ENCODE data around the gene SDC3.

DNA sequence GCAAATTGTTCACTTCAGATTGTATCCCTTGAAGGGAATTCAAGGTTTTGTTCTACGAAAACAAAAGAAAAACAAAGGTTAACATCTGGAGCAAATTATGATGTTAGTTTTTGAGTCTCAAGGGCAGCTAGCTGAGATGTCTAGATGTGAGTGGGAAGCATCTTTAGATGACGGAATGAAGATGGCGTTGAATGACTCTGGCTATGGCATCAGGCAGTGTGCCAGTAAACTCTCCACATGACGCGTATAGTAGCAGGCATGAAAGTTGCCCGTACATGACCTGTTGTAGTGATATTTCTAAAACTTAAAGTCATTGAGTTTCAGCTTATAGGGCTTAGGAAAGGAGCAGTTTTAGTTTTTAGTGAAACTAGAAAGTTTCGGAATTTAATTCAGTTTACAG is 12.3 kb upstream of the SDC3 start:
- TF ChIP-seq, protein P1, sequence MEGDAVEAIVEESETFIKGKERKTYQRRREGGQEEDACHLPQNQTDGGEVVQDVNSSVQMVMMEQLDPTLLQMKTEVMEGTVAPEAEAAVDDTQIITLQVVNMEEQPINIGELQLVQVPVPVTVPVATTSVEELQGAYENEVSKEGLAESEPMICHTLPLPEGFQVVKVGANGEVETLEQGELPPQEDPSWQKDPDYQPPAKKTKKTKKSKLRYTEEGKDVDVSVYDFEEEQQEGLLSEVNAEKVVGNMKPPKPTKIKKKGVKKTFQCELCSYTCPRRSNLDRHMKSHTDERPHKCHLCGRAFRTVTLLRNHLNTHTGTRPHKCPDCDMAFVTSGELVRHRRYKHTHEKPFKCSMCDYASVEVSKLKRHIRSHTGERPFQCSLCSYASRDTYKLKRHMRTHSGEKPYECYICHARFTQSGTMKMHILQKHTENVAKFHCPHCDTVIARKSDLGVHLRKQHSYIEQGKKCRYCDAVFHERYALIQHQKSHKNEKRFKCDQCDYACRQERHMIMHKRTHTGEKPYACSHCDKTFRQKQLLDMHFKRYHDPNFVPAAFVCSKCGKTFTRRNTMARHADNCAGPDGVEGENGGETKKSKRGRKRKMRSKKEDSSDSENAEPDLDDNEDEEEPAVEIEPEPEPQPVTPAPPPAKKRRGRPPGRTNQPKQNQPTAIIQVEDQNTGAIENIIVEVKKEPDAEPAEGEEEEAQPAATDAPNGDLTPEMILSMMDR (IDR thresholded peaks at IDR 0.05; ENCODE audit: borderline replicate concordance, extremely low read depth, low read length, poor library complexity, severe bottlenecking) = no peak
- no peak for TF ChIP-seq EZH2 (IDR thresholded peaks at IDR 0.05; ENCODE audit: borderline replicate concordance, low read depth, low read length, severe bottlenecking)
